ENCODE measurements around the gene ARHGEF39. TPM values are rescaled to one million over a fixed set of nuclear protein-coding genes. Genes with fewer than 3 reads are reported as not detected.

ARHGEF39 gene, protein sequence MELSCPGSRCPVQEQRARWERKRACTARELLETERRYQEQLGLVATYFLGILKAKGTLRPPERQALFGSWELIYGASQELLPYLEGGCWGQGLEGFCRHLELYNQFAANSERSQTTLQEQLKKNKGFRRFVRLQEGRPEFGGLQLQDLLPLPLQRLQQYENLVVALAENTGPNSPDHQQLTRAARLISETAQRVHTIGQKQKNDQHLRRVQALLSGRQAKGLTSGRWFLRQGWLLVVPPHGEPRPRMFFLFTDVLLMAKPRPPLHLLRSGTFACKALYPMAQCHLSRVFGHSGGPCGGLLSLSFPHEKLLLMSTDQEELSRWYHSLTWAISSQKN
- 10 to 100 TPM; 11.8 to 13.5 TPM for total RNA-seq

DNA sequence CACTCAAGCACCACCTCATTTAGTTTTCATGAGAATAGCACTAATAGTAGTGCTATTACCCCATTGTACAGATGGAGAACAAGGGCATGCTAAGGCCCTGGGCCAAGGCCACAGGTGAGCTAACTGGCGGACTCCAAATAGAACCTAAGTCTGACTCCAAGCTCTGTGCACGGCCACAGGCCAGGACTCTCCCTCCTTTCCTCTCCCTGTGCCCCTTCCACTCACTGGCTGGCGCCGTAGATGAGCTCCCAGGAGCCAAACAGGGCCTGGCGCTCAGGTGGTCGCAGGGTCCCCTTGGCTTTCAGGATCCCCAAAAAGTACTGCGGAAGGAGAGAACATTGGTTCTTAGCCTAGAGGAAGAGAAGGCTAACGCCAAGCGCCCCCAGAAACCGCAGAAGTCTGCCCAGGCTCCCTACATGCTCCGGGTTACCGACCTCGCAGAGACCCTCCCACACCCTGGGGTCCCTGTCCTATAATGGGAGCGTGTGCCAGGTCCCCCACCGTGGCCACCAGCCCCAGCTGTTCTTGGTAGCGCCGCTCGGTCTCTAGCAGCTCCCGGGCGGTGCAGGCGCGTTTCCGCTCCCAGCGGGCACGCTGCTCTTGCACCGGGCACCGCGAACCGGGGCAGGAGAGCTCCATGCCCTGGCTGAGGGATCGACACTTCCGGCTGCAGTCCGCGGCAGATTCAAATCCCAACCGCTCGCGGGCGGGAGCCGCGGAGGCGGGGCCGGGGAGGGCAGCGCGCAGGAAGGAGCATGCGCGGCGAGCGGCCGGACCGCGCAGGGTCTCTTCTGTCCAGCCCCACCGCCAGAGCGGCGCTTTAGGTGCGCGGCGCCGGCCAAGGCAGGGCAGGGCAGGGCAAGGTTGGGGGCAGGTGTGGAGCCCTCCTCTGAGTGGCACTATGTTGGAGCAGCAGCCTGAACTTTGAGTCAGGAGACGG is at the start of gene ARHGEF39:
Gene ARHGEF39 (minus strand): TSS at position 665 of the 940 bp plus-strand sequence. CDS start 26 bp downstream, at position 639.
- Mint-ChIP-seq H3K4me1 (peaks cover 64% of the 10 kb centered on the region), H3K27ac (peak within 1 kb of the TSS; percentile 88), H3K27me3 (no peaks in the 10 kb centered on the region), H3K4me3 (peak within 1 kb of the TSS; percentile 85), H3K9me3 (peaks cover 4% of the 10 kb centered on the region), H3K36me3 (ENCODE audit: low read depth) (peaks cover 31% of the 10 kb centered on the region)
- CTCF ChIA-PET, result interaction anchor here (0.7 to 7.2 kb wide), 18 partner anchors 8 to 126 kb away, joined by 3 to 74 read pairs (median 4); partner anchors contain the start of genes CA9, CREB3, GBA2 and RGP1
- peak; percentile 76 for DNase-seq
- POLR2A ChIA-PET, result interaction anchor here (0.7 to 1.1 kb wide), 2 partner anchors 17 to 64 kb away, joined by 3 to 4 read pairs; no protein-coding TSS in a partner anchor

DNA sequence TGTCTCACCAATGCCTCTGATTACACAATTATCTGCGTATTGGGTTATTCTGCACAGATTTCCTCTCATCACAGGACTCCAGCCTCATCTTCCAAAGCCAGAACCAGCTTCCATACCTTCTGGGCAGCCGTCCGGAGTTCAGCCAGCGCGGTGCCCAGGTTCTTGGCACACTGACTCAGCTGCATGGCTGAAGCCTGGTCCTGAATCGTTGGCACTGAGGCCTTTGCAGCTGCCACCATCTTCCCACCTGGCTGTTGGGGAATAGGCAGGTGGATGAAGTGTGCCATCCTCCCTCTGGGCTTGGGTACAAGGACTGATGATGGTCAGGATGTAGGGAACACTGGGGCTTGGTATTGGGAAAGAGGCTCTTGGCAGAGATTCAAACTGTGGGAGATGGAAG is 49.1 kb upstream of the ARHGEF39 start:
- DNase-seq, result no peak
- ChIA-PET POLR2A (no interaction called here), CTCF (interaction anchor here (1.1 to 2.7 kb wide), 6 partner anchors 9 to 56 kb away, joined by 3 to 13 read pairs (median 4); partner anchors contain the start of genes CCDC107, CREB3, RGP1 and RMRP)
- Mint-ChIP-seq H3K4me1 (no peaks in the 10 kb centered on the region), H3K4me3 (no peak overlapping the region), H3K36me3 (ENCODE audit: low read depth) (peaks cover 77% of the 10 kb centered on the region), H3K27me3 (no peaks in the 10 kb centered on the region), H3K9me3 (no peaks in the 10 kb centered on the region), H3K27ac (no peak overlapping the region)

DNA sequence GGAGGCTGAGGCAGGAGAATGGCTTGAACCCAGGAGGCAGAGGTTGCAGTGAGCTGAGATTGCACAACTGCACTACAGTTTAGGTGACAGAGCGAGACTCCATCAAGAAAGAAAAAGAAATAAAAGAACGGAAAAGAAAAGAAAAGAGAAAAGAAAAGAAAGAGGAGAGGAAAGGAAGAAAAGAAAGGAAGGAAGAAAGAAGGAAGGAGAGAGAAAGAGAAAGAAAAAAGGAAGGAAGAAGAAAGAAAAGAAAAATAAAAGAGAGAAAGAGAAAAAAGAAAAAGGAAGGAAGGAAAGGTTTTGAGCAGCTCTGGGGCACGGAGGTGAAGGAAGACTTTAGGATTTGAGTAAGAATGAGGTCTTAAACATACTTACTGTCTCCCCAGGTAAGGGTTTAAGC is 48.6 kb upstream of the ARHGEF39 start:
- no peaks in the 10 kb centered on the region for H3K27me3 Mint-ChIP-seq
- no peaks in the 10 kb centered on the region for H3K9me3 Mint-ChIP-seq
- no peak for DNase-seq
- peaks cover 80% of the 10 kb centered on the region for H3K36me3 Mint-ChIP-seq (ENCODE audit: low read depth)
- ChIA-PET POLR2A (no interaction called here), CTCF (interaction anchor here (1.1 to 8.8 kb wide), 6 partner anchors 9 to 43 kb away, joined by 3 to 67 read pairs (median 4); partner anchors contain the start of gene RGP1)
- no peak overlapping the region for H3K27ac Mint-ChIP-seq
- no peak overlapping the region for H3K4me3 Mint-ChIP-seq
- H3K4me1 Mint-ChIP-seq, result no peaks in the 10 kb centered on the region

DNA sequence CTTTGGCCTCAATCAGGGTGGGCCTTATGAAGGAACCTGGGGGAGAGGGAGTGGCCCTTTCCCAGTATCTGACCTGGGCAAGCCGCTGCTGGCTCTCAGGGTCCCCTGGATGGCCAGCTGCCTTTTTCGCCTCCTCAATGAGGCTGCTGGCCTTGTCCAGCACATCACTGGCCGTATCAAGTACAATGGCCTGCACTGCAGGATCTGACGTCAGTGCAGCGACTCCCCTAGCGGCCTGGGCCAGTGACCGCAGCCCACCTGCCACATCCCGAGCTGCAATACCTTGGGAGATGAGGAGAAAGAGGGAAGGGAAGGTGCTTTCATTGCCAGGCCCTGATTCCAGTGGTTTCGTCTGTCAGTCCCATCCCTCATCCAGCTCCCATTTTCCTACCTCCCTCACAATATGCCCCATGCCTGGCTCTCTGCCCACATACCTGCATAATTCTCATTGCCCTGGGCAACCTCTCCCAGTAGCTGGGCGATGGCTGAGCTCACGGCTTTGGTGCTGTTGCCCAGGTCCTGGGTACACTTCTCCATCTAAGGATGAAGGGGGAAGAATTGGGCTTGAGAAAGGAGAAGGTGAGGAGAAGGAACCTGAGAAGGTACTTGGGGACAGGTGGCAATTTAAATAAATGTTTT is 47.9 kb upstream of the ARHGEF39 start:
- Mint-ChIP-seq H3K4me3 (no peak overlapping the region), H3K27me3 (no peaks in the 10 kb centered on the region), H3K27ac (no peak overlapping the region), H3K36me3 (ENCODE audit: low read depth) (peaks cover 80% of the 10 kb centered on the region), H3K4me1 (no peaks in the 10 kb centered on the region), H3K9me3 (no peaks in the 10 kb centered on the region)
- no peak for DNase-seq
- POLR2A ChIA-PET, result no interaction called here
- CTCF ChIA-PET, result interaction anchor here (0.5 to 8.8 kb wide), 6 partner anchors 8 to 1557 kb away, joined by 3 to 67 read pairs (median 3); no protein-coding TSS in a partner anchor

DNA sequence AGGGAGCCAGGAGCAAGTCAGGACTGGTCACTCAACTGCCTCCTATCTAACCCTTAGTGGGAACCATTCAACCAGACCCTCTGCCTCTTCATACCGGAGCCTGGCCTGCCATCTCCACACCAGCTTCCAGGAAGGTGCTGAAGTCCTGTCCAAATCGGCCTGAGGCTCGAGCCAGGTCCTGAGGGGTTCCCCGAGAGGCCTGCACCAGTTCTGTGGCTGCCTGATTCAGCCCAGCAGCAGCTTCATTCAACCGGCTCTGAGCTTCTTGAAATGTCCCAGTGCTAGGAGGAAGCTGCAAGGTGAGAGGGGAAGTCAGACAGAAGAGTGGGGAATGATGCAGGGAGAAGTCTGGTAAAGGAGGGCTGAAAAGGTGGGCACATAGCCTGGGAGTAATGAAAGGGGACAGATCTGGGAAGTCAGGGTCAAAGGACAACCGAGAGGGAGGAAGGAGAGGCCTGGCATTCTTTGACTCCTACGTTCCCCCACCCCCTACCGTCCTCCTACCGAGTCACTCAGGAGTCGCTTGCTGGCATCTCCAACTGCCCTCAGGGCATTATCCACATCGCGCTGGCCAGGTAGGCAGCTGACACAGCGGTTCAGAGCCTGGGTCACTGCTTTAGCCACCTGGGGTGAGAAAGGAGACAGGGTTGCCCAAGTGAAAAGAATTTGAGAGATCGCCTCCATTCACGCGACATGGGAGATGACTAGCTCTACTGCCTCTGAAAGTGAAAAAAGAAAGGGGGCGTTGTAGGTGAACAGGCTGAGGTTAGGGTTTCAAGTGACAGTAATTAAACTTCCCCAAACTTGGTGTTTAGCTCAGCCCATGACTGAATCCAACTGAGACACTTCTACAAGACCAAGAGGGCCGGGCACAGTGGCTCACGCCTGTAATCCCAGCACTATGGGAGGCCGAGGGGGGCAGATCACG is 46.8 kb upstream of the ARHGEF39 start:
- no peak overlapping the region for H3K27ac Mint-ChIP-seq
- H3K9me3 Mint-ChIP-seq, result no peaks in the 10 kb centered on the region
- no peaks in the 10 kb centered on the region for H3K27me3 Mint-ChIP-seq
- DNase-seq, result no peak
- H3K4me3 Mint-ChIP-seq, result no peak overlapping the region
- H3K4me1 Mint-ChIP-seq, result no peaks in the 10 kb centered on the region
- H3K36me3 Mint-ChIP-seq (ENCODE audit: low read depth), result peaks cover 80% of the 10 kb centered on the region
- ChIA-PET POLR2A (no interaction called here), CTCF (interaction anchor here (0.6 to 8.8 kb wide), 6 partner anchors 9 to 64 kb away, joined by 3 to 67 read pairs (median 3); no protein-coding TSS in a partner anchor)

DNA sequence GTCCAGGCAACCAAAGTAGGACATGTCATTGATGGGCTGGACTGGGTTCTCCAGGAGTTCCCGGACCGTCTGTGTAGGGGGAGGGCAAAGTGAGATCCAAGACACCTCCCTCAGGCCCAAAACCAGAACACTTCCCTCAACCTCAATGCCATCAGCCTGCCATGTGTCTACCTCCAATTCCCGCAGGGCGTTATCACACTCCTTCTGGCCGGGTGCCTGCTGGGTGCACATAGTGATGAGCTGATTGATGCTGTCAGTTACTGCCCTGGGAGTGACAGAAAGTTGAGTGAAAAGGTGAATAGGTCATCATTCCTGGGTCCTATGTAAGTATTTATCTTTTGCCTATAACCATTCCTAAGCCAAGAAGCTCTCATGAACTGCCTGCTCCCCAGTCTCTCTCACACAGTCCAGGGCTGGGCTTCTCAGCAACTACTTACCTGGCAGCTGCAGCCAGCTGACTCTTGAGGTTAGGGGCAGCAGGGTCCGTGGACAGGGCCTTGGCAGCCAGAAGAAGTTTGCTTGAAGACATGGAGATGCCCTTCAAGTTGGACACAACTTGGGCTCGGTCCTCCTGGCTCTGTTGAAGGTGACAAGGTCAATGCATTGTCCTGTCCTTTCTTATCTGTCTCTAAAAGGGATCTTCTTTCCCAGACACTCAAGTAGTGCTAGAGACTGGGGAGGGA is 46.0 kb upstream of the ARHGEF39 start:
- Mint-ChIP-seq H3K9me3 (no peaks in the 10 kb centered on the region), H3K4me3 (no peak overlapping the region), H3K27ac (no peak overlapping the region), H3K27me3 (no peaks in the 10 kb centered on the region), H3K36me3 (ENCODE audit: low read depth) (peaks cover 81% of the 10 kb centered on the region), H3K4me1 (no peaks in the 10 kb centered on the region)
- CTCF ChIA-PET, result interaction anchor here (1.2 to 8.8 kb wide), 2 partner anchors 14 to 32 kb away, joined by 3 to 67 read pairs; no protein-coding TSS in a partner anchor
- no peak for DNase-seq
- POLR2A ChIA-PET, result no interaction called here

DNA sequence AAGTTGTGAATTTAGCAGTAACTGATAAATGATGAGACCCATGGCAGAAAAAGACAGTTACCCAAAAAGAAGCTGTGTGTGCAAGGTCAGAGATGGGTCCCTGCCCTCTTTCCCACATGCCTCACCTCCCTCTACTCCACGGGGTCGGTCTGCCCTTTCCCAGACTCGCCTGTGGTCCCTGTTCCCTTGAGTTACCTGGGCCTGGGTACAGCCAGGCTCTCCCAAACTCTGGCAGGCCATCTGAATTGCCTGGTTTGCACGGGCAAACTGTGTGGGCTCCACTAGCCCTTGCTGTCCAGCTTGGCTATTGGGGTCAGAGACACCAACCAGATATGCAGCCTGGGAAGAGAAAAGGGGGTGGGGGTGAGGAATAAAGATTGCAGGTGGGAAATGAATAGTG is 43.2 kb upstream of the ARHGEF39 start:
- peak overlapping the region; percentile 55 for H3K27ac Mint-ChIP-seq
- POLR2A ChIA-PET, result no interaction called here
- no peaks in the 10 kb centered on the region for H3K27me3 Mint-ChIP-seq
- no peaks in the 10 kb centered on the region for H3K9me3 Mint-ChIP-seq
- CTCF ChIA-PET, result interaction anchor here (8.8 kb wide), 1 partner anchor 11 kb away, joined by 67 read pairs; no protein-coding TSS in a partner anchor
- H3K4me1 Mint-ChIP-seq, result no peaks in the 10 kb centered on the region
- no peak overlapping the region for H3K4me3 Mint-ChIP-seq
- DNase-seq, result no peak
- H3K36me3 Mint-ChIP-seq (ENCODE audit: low read depth), result peaks cover 81% of the 10 kb centered on the region

DNA sequence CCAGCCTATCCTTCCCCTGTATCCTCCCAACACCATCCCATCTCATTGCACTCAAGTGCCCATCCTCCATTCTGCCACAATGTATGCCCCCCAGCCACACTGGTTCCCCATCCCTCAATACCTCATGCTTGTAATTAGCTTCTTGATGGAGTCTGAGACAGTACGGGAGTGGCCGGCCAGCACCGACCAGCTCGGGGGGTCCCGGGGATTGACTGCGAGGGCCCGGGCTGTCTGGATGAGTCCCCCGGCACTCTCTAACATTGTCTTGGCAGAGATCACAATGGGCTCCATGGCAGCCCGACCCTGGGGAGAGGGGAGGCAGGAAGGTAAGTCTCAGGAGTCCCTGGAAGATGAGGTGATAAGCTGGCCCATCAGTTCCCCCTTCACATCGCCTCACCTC is 42.0 kb upstream of the ARHGEF39 start:
- DNase-seq, result no peak
- no peaks in the 10 kb centered on the region for H3K27me3 Mint-ChIP-seq
- POLR2A ChIA-PET, result no interaction called here
- H3K4me1 Mint-ChIP-seq, result no peaks in the 10 kb centered on the region
- CTCF ChIA-PET, result interaction anchor here (1.5 to 8.8 kb wide), 3 partner anchors 8 to 21 kb away, joined by 6 to 67 read pairs (median 13); no protein-coding TSS in a partner anchor
- H3K9me3 Mint-ChIP-seq, result no peaks in the 10 kb centered on the region
- no peak overlapping the region for H3K4me3 Mint-ChIP-seq
- peaks cover 80% of the 10 kb centered on the region for H3K36me3 Mint-ChIP-seq (ENCODE audit: low read depth)
- no peak overlapping the region for H3K27ac Mint-ChIP-seq

DNA sequence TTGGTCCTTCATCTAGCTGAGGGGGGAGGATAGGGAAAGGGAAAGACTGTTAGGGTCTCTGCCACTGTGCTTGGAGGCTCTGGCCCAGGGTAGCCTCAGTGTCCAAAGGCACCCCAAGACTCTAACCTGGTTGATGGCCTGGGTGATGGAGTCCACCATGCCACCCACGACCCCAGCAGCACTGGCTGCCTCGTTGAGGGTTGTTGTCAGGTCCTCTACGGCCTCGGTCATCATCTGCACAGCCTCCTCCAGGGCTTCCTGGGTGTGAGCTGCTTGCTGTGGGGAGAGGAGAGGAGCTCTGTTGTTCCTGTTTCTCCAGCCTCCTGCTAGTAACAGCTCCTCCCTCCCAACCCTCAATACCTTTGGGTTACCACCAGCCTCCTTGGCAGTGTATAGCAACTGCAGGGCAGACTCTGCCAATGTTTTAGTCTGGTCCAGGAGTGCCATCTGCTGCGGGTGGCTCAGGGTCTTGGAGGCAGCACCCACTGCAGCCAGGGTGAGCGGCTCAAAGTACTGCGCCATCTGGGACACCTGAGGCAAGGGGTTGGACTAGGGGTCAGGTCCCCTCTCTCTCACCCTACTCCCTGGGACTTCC is 40.9 kb upstream of the ARHGEF39 start:
- Mint-ChIP-seq H3K4me1 (no peaks in the 10 kb centered on the region), H3K27ac (no peak overlapping the region), H3K27me3 (no peaks in the 10 kb centered on the region), H3K4me3 (no peak overlapping the region), H3K9me3 (no peaks in the 10 kb centered on the region), H3K36me3 (ENCODE audit: low read depth) (peaks cover 70% of the 10 kb centered on the region)
- ChIA-PET CTCF (interaction anchor here (1.4 to 8.8 kb wide), 3 partner anchors 9 to 16 kb away, joined by 4 to 67 read pairs (median 13); partner anchors contain the start of gene TPM2), POLR2A (no interaction called here)
- no peak for DNase-seq

DNA sequence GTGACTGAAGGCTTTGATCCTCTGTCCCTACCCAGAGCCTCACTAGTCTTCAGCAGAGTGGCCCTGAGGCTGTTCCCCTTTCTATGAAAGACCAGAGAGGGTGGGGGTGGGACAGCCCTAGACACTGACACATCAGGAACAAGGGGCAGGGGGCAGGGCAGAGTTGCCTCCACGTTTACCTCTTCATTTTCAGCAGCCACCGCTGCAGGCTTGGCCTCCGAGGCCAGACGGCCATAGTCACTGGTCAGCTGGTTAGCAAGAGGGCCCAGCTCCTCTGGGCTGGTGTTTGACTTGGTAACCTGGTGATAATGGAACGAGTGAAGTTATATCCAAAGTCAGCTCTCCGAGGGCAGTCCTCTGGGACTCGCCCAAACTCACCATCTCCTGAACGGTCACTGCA is 40.4 kb upstream of the ARHGEF39 start:
- H3K27me3 Mint-ChIP-seq, result no peaks in the 10 kb centered on the region
- no peak overlapping the region for H3K4me3 Mint-ChIP-seq
- DNase-seq, result no peak
- no peaks in the 10 kb centered on the region for H3K9me3 Mint-ChIP-seq
- H3K4me1 Mint-ChIP-seq, result no peaks in the 10 kb centered on the region
- ChIA-PET POLR2A (no interaction called here), CTCF (interaction anchor here (1.4 to 8.8 kb wide), 3 partner anchors 9 to 15 kb away, joined by 4 to 67 read pairs (median 13); partner anchors contain the start of gene TPM2)
- H3K36me3 Mint-ChIP-seq (ENCODE audit: low read depth), result peaks cover 65% of the 10 kb centered on the region
- no peak overlapping the region for H3K27ac Mint-ChIP-seq
